ENCODE measurements around the gene ZNF419.
A peak's percentile ranks its signal among the peaks of the same experiment; 100 is the strongest.
"Not testable (repeated sequence)": the region's sequence is repeated elsewhere in the genome, so short reads cannot be mapped to it uniquely, and the experiment has no call there.

Gene ZNF419

GRCh38 chr19:57506163-57506562, 18.6 kb downstream of the ZNF419 start:
- H3K36me3 Mint-ChIP-seq: peaks cover 78% of the 10 kb centered on the region
- peak overlapping the region; percentile 8 for H3K4me3 Mint-ChIP-seq
- H3K27ac Mint-ChIP-seq: no peak overlapping the region
- peaks cover 33% of the 10 kb centered on the region for H3K9me3 Mint-ChIP-seq
- peaks cover 18% of the 10 kb centered on the region for H3K4me1 Mint-ChIP-seq
- no peaks in the 10 kb centered on the region for H3K27me3 Mint-ChIP-seq

- H3K9me3 Mint-ChIP-seq: peaks cover 33% of the 10 kb centered on the region
Observed at GRCh38 chr19:57511484-57511883, 23.9 kb downstream of the ZNF419 start.

GRCh38 chr19:57512845-57513244, 25.3 kb downstream of the ZNF419 start:
- Mint-ChIP-seq H3K27ac (no peak overlapping the region), H3K4me1 (no peaks in the 10 kb centered on the region), H3K36me3 (peaks cover 74% of the 10 kb centered on the region), H3K27me3 (no peaks in the 10 kb centered on the region), H3K4me3 (no peak overlapping the region), H3K9me3 (peaks cover 33% of the 10 kb centered on the region)

More at GRCh38 chr19:57511484-57511883, 23.9 kb downstream of the ZNF419 start:
- H3K4me1 Mint-ChIP-seq: no peaks in the 10 kb centered on the region
- no peak overlapping the region for H3K27ac Mint-ChIP-seq
- H3K4me3 Mint-ChIP-seq: no peak overlapping the region
- no peaks in the 10 kb centered on the region for H3K27me3 Mint-ChIP-seq
- peaks cover 77% of the 10 kb centered on the region for H3K36me3 Mint-ChIP-seq

GRCh38 chr19:57515255-57515654, 27.7 kb downstream of the ZNF419 start:
- Mint-ChIP-seq H3K27ac (no peak overlapping the region), H3K36me3 (peaks cover 62% of the 10 kb centered on the region), H3K4me3 (no peak overlapping the region)

GRCh38 chr19:57518021-57518420, 30.5 kb downstream of the ZNF419 start:
- not testable (repeated sequence) for H3K27me3 Mint-ChIP-seq, H3K4me1 Mint-ChIP-seq, H3K27ac Mint-ChIP-seq, H3K4me3 Mint-ChIP-seq
- Mint-ChIP-seq H3K9me3 (peaks cover 25% of the 10 kb centered on the region), H3K36me3 (peaks cover 55% of the 10 kb centered on the region)

More at GRCh38 chr19:57515255-57515654, 27.7 kb downstream of the ZNF419 start:
- Mint-ChIP-seq H3K9me3 (peaks cover 18% of the 10 kb centered on the region), H3K4me1 (no peaks in the 10 kb centered on the region), H3K27me3 (no peaks in the 10 kb centered on the region)

- H3K27ac Mint-ChIP-seq: peak within 1 kb of the TSS; percentile 81
- peaks cover 35% of the 10 kb centered on the region for H3K4me1 Mint-ChIP-seq
- peaks cover 40% of the 10 kb centered on the region for H3K36me3 Mint-ChIP-seq
- peaks cover 26% of the 10 kb centered on the region for H3K9me3 Mint-ChIP-seq
- H3K4me3 Mint-ChIP-seq: peak within 1 kb of the TSS; percentile 99
- no peaks in the 10 kb centered on the region for H3K27me3 Mint-ChIP-seq
Observed at GRCh38 chr19:57527136-57527881, 39.8 kb downstream of the ZNF419 start, which contains the start of gene ZNF549. ZNF549 (plus strand) TSS chr19:57527356; CDS start chr19:57527574, 218 bp downstream.

- no peak overlapping the region for H3K27ac Mint-ChIP-seq
- H3K36me3 Mint-ChIP-seq: peaks cover 90% of the 10 kb centered on the region
- H3K9me3 Mint-ChIP-seq: peaks cover 30% of the 10 kb centered on the region
- H3K4me1 Mint-ChIP-seq: no peaks in the 10 kb centered on the region
- no peak overlapping the region for H3K4me3 Mint-ChIP-seq
- no peaks in the 10 kb centered on the region for H3K27me3 Mint-ChIP-seq
Observed at GRCh38 chr19:57537953-57538547, 50.5 kb downstream of the ZNF419 start.
